Panc1 (cell line): ENCODE measurements around the gene C5orf24. TPM values are rescaled to one million over a fixed set of nuclear protein-coding genes. Genes with fewer than 3 reads are reported as not detected.

Experiments
- ATAC-seq: fragments of 200-7000 bp; cut with Tn5 transposase; 2 replicates; pipeline ENCODE4 v1.9.1; 2020; ENCODE audit warnings: mild to moderate bottlenecking, moderate library complexity
- BruUV-seq: library from RNA; stranded (reverse); fragments of 400-500 nt; replicated peaks from 2 replicates; lab custom pipeline; 2021; lab: Mats Ljungman, UMichigan
- CTCF ChIA-PET: fragments of 300-600 bp; sonication (Branson Sonifier 250); formaldehyde crosslinking; loops from one replicate; lab custom pipeline; 2022; ENCODE audit warnings: antibody characterized with exemption; lab: Charles Lee
- POLR2A ChIA-PET: fragments of 300-600 bp; sonication (Branson Sonifier 250); formaldehyde crosslinking; loops from one replicate; lab custom pipeline; 2022; ENCODE audit warnings: antibody characterized with exemption; lab: Charles Lee
- DNase-seq: peaks from one replicate; pipeline ENCODE4 v3.0.0-alpha.2; 2010; ENCODE audit warnings: low read depth, low spot score
- H3K27ac ChIP-seq: 2 replicates; pipeline ENCODE4 v1.5.1; 2011; ENCODE audit warnings: mild to moderate bottlenecking, low read length, inconsistent platforms
- H3K27me3 ChIP-seq: fragments of 200-500 bp; sonication (Bioruptor generic); 2 replicates; pipeline ENCODE4 v1.6.0; 2014; ENCODE audit warnings: low read length, inconsistent platforms; ENCODE audit not compliant: control insufficient read depth, insufficient read depth
- H3K36me3 ChIP-seq: fragments of 200-500 bp; sonication (Bioruptor generic); 2 replicates; pipeline ENCODE4 v1.5.1; 2014; ENCODE audit warnings: inconsistent platforms, mild to moderate bottlenecking, low read length, moderate library complexity; ENCODE audit not compliant: control insufficient read depth, insufficient read depth
- H3K4me1 ChIP-seq: 2 replicates; pipeline ENCODE4 v1.5.1; 2011; ENCODE audit warnings: inconsistent platforms, mild to moderate bottlenecking, low read length, moderate library complexity; ENCODE audit not compliant: control insufficient read depth, insufficient read depth
- H3K4me3 ChIP-seq, 2 experiments: 2 replicates each; pipeline ENCODE4 v1.5.1; 2011 to 2012; ENCODE audit warnings: low read depth in 2 of 2, low read length in 2 of 2, mild to moderate bottlenecking in 2 of 2, inconsistent platforms in 1 of 2, moderate library complexity in 1 of 2
- H3K9me3 ChIP-seq: fragments of 200-500 bp; sonication (Bioruptor generic); 2 replicates; pipeline ENCODE4 v1.5.1; 2014; ENCODE audit warnings: low read depth, mild to moderate bottlenecking, inconsistent platforms, low read length, moderate library complexity; ENCODE audit not compliant: control insufficient read depth, insufficient read depth
- CTCF ChIP-seq: fragments of 450-650 bp; IDR thresholded peaks from 2 replicates; pipeline ENCODE4 v1.5.1; 2017; ENCODE audit warnings: mild to moderate bottlenecking
- POLR2AphosphoS5 ChIP-seq: IDR thresholded peaks from 2 replicates; pipeline ENCODE4 v1.6.1; 2012; ENCODE audit warnings: mild to moderate bottlenecking, low read depth, low read length, moderate library complexity
- REST ChIP-seq, 2 experiments: IDR thresholded peaks; 2 replicates each; pipeline ENCODE4 v1.6.1; 2011 to 2012; ENCODE audit warnings: low read depth in 2 of 2, control low read depth in 1 of 2, low read length in 1 of 2, mild to moderate bottlenecking in 1 of 2, moderate library complexity in 1 of 2; ENCODE audit not compliant: insufficient read depth in 1 of 2
- SIN3A ChIP-seq: IDR thresholded peaks from 2 replicates; pipeline ENCODE4 v1.6.1; 2012; ENCODE audit warnings: low read depth, mild to moderate bottlenecking, low read length, moderate library complexity, borderline replicate concordance; ENCODE audit not compliant: insufficient read depth
- TCF7L2 ChIP-seq: IDR thresholded peaks from 2 replicates; pipeline ENCODE4 v1.6.1; 2011; ENCODE audit warnings: mild to moderate bottlenecking, low read depth, low read length, inconsistent platforms
- in situ Hi-C: cut with HindIII; loops from 2 replicates; pipeline ENCODE4 v1.10.0; 2016; ENCODE audit warnings: low sequenced_read_pairs, low pct_unique_long_range_greater_than_20kb
- intact Hi-C: fragments of 100-400 bp; cut with micrococcal nuclease; formaldehyde crosslinking; loops from one replicate; pipeline ENCODE4 v1.10.0; 2022; ENCODE audit not compliant: unreplicated experiment
- total RNA-seq: library from RNA; stranded (reverse); gene quantifications from one replicate; pipeline ENCODE4 v1.2.1, GENCODE V29; 2021; ENCODE audit not compliant: unreplicated experiment

The C5orf24 gene
- total RNA-seq, 1 experiment from 2014 or later: 51.7 TPM

- no TSS peak for BruUV-seq
- ChIA-PET CTCF (no interaction called here), POLR2A (no interaction called here)
- TF ChIP-seq TCF7L2: no peak
- TF ChIP-seq POLR2AphosphoS5: no peak
- TF ChIP-seq REST (IDR thresholded peaks at IDR 0.05; ENCODE audit: insufficient read depth in 1 of 2, low read depth in 2 of 2, low read length in 1 of 2): no peak
- TF ChIP-seq CTCF: no peak
- TF ChIP-seq SIN3A: no peak
- intact Hi-C loops: no loop called here
- ATAC-seq (no peak), DNase-seq (no peak)
- H3K9me3 ChIP-seq: no peaks in the 10 kb centered on the region
- in situ Hi-C loops: no loop called here
- H3K4me1 ChIP-seq: no peaks in the 10 kb centered on the region
- H3K4me3 ChIP-seq: no peak overlapping the region
- H3K27ac ChIP-seq: no peak overlapping the region
- H3K36me3 ChIP-seq: peaks cover 27% of the 10 kb centered on the region
- H3K27me3 ChIP-seq: no peaks in the 10 kb centered on the region
Observed at GRCh38 chr5:134803821-134804220, 41.9 kb upstream of the C5orf24 start.

GRCh38 chr5:134813407-134813806 is 32.4 kb upstream of the C5orf24 start:
- CTCF ChIA-PET: no interaction called here
- Histone ChIP-seq H3K27ac (no peak overlapping the region), H3K9me3 (no peaks in the 10 kb centered on the region), H3K36me3 (peaks cover 28% of the 10 kb centered on the region), H3K4me1 (no peaks in the 10 kb centered on the region), H3K4me3 (no peak overlapping the region), H3K27me3 (no peaks in the 10 kb centered on the region)
- no peak for DNase-seq
- TF ChIP-seq POLR2AphosphoS5 (no peak), REST (IDR thresholded peaks at IDR 0.05; ENCODE audit: insufficient read depth in 1 of 2, low read depth in 2 of 2, low read length in 1 of 2) (no peak), TCF7L2 (no peak), CTCF (no peak), SIN3A (no peak)
- POLR2A ChIA-PET: no interaction called here
- intact Hi-C loops: no loop called here
- ATAC-seq: no peak
- no TSS peak for BruUV-seq
- in situ Hi-C loops: no loop called here
